PC-3 (cell line): ENCODE measurements around the gene ARHGAP6.

Experiments used
- EZH2 ChIP-seq: fragments of 300-600 bp; sonication (generic); IDR thresholded peaks from one replicate; pipeline ENCODE4 v1.6.1; 2017; ENCODE audit warnings: antibody characterized with exemption, mild to moderate bottlenecking, low read length; ENCODE audit not compliant: unreplicated experiment
- TF ChIP-seq, protein P1 (sequence below): fragments of 300-600 bp; sonication (generic); conservative IDR thresholded peaks from 2 replicates; pipeline ENCODE4 v1.5.1; 2017; ENCODE audit warnings: antibody characterized with exemption, low read depth, mild to moderate bottlenecking, low read length

DNA sequence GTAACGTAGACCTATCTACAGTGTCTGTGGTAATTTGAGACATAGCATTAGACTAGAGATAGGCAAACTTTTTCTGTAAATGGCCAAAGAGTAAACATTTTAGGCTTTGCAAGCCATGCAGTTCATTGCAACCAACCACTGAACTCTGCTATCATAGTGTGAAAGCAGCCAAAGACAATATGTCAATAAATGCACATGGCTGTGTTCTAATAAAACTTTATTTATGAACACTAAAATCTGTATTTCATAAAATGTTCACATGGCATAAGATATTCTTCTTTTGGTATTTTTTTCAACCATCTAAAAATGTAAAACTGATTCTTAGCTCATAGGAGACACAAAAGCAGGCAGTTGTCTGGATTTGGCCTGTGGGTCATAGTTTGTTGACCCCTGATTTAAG is 251.6 kb downstream of the ARHGAP6 start:
- TF ChIP-seq, protein P1, sequence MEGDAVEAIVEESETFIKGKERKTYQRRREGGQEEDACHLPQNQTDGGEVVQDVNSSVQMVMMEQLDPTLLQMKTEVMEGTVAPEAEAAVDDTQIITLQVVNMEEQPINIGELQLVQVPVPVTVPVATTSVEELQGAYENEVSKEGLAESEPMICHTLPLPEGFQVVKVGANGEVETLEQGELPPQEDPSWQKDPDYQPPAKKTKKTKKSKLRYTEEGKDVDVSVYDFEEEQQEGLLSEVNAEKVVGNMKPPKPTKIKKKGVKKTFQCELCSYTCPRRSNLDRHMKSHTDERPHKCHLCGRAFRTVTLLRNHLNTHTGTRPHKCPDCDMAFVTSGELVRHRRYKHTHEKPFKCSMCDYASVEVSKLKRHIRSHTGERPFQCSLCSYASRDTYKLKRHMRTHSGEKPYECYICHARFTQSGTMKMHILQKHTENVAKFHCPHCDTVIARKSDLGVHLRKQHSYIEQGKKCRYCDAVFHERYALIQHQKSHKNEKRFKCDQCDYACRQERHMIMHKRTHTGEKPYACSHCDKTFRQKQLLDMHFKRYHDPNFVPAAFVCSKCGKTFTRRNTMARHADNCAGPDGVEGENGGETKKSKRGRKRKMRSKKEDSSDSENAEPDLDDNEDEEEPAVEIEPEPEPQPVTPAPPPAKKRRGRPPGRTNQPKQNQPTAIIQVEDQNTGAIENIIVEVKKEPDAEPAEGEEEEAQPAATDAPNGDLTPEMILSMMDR: no peak
- TF ChIP-seq EZH2: no peak
